Activated effector memory CD4-positive, alpha-beta T cell treated with Interleukin-2 at 50 U/mL for 16 hours (primary cell): ENCODE results near the gene PRG2.
A peak's percentile ranks its signal among the peaks of the same experiment; 100 is the strongest.
"Not testable (repeated sequence)": the region's sequence is repeated elsewhere in the genome, so short reads cannot be mapped to it uniquely, and the experiment has no call there.

Experiments used
- DNase-seq: peaks from one replicate; pipeline ENCODE4 v3.0.0-alpha.2; 2020

PRG2 gene

GRCh38 chr11:57363131-57364080 lies 27.0 kb downstream of the PRG2 start:
- no peak for DNase-seq

DNA sequence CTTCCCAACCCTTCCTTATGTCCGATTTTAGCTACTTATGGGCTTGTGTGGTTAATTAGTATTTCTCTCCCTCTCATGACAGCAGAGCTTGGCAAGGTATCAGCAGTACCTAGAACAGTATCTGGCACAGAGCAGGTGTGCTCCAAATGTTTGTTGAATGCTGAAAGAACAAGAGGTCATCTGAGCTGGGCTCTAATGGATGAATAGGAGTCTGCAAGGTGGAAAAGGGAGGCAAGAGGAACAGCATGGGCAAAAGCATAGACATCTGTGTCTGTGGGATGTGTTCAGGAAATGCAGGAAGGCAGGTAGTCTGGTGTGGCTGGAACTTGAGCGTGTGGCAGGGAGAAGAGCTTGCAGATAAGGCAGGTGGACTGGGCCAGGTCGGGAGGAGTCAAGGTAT lies 28.5 kb downstream of the PRG2 start:
- no peak for DNase-seq

DNA sequence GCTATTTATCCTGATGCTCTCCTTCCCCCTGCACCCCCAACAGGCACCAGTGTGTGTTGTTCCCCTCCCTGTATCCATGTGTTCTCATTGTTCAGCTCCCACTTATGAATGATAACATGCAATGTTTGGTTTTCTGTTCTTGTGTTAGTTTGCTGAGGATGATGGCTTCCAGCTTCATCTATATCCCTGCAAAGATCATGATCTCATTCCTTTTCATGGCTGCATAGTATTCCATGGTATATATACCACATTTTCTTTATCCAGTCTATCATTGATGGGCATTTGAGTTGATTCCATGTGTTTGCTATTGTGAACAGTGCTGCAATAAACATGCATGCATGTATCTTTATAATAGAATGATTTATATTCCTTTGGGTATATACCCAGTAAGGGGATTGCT lies 29.0 kb downstream of the PRG2 start:
- DNase-seq: not testable (repeated sequence)

- no peak for DNase-seq
Measured at GRCh38 chr11:57360991-57361390, 29.5 kb downstream of the PRG2 start.

GRCh38 chr11:57359896-57360690 lies 30.4 kb downstream of the PRG2 start:
- no peak for DNase-seq

GRCh38 chr11:57359396-57359795 lies 31.1 kb downstream of the PRG2 start:
- DNase-seq: no peak

- no peak for DNase-seq
Measured at GRCh38 chr11:57358991-57359390, 31.5 kb downstream of the PRG2 start.

DNA sequence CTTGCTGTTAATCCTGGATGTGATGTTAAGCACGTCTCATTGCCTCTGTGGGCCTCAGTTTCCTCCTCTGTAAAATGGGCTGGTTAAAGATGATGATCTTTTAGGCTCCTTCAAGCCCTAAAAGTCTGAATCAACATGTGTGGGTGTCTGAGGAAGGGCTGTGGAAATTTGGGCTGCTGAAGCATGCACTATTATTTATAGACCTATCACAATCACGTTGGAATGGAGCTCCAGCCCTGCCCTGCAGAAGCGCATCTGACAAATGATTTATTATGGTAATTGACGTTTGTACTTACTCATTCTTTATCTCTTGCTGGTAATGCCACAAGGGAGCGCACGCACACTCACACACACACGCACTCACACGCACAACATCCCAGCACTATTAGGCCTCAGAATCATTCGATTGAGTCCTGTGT lies 31.9 kb downstream of the PRG2 start:
- DNase-seq: no peak

- DNase-seq: no peak
Measured at GRCh38 chr11:57357856-57358255, 32.6 kb downstream of the PRG2 start.

- no peak for DNase-seq
Measured at GRCh38 chr11:57357310-57357709, 33.1 kb downstream of the PRG2 start.

- DNase-seq: no peak
Measured at GRCh38 chr11:57356268-57356667, 34.2 kb downstream of the PRG2 start.

DNA sequence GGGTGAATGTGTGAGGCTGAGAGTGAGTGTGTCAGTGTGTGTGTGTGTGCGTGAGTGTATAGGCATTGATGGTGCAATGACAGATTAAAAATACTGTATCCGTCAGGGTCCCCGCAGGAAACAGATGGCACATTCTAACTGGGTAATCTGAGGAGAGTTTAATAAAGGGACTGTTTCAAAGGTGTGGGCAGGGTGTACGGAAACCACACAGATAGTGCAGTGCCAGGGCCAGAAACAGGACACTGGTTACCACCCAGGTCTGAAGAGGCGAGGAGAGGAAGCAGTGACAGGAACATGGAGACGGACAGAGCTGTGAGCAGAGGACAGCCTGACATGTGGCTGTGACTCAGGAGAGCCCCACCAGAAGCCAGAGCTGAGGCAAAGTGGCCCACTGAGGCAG lies 35.8 kb downstream of the PRG2 start:
- DNase-seq: no peak

GRCh38 chr11:57353852-57354251 lies 36.6 kb downstream of the PRG2 start:
- no peak for DNase-seq

GRCh38 chr11:57353446-57353845 lies 37.0 kb downstream of the PRG2 start:
- no peak for DNase-seq

GRCh38 chr11:57353036-57353435 lies 37.4 kb downstream of the PRG2 start:
- DNase-seq: no peak

DNA sequence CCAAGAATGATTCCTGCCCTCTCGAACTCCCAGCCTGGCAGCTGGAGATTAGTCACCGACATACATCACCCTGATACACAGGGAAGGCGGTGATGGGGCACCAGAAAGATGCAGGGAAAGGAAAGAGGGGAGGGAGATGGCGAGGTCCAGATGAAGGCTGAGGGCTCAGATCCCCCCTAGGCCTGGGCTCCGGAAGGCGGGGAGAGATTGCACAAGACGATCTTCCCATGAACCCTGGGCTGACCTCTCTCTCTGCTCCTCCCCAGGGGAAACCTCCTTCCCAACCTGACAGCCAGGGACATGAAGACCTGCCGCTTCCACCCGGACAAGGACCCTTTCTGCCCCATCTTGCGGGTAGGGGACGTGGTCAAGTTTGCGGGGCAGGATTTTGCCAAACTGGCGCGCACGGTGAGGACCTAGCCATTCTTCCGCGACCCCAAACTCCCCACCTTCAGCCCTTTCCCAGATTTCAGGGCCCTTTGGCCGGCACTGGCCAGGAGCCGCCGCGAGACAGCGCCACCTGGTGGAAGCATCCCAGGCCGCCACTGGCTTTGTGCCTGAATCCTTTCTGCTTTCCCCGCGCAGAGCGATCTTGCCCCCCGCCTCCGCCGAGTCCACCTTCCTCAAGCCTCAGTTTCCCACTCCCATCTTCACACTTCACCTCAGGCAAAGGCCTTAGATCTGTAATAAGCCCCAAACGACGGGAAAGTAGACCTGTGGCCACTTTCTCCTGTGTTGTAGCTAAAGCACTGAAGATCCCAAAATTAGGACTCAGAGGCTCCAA lies 40.8 kb downstream of the PRG2 start:
- DNase-seq: peak; percentile 44

DNA sequence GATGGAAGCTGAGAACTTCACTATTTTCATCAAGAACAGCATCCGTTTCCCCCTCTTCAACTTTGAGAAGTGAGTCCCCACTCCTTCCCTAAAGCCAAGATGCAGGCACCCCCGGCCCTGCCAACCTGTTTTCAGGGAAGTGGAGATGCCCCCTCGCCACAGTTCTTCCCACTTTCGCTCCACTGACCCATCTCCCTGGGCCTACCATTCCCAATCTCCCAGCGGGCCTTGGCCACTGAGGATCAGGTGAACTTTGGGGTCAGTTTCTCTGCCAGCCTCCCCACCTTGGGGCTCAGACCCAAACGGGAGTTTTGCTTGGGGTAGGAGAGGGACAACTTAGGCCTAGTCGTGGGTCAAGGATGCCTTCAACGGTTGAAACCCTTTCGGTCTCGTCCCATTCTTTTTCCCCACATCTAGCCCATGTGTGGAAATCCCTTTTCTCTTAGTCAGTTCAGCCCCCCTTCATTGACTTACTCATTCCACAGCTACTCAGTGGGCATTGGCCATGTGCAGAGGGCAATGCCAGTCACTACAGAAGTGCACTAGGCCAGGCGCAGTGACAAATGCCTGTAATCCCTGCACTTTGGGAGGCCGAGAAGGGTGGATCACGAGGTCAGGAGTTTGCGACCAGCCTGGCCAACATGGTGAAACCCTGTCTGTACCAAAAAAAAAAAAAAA lies 41.7 kb downstream of the PRG2 start:
- no peak for DNase-seq

GRCh38 chr11:57348052-57348451 lies 42.4 kb downstream of the PRG2 start:
- DNase-seq: no peak

DNA sequence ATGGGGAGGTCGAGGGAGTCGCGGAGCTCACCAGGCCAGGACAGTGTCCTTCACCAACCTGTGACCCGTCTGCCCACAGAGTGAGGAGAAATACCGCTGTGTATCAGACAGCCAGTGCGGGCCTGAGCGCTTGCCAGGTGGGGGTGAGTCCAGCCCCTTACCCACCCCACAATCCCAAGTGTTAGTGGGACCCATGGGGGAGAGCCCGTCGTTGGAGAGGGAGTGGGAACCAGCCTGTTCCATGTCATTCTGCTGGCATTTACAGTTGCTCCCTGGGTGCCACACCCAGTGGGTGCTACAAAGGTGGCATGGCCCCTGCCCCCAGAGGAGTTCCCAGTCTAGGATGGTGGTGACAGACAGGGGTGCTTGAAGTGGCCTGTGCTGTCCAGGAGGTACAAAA lies 43.1 kb downstream of the PRG2 start:
- DNase-seq: no peak

GRCh38 chr11:57345555-57346211 lies 44.8 kb downstream of the PRG2 start:
- DNase-seq: peak; percentile 39

GRCh38 chr11:57344826-57345225 lies 45.6 kb downstream of the PRG2 start:
- DNase-seq: no peak

- DNase-seq: no peak
Measured at GRCh38 chr11:57343825-57344224, 46.6 kb downstream of the PRG2 start.
